GM20431 (cell line): ENCODE measurements around the gene SEPTIN1.
"Not testable (repeated sequence)": the region's sequence is repeated elsewhere in the genome, so short reads cannot be mapped to it uniquely, and the experiment has no call there.

Experiments used
- in situ Hi-C: fragments of 300-500 bp; cut with MseI, MboI; formaldehyde crosslinking; loops from one replicate; pipeline ENCODE4 v1.15.0; 2020; ENCODE audit warnings: low sequenced_read_pairs; ENCODE audit not compliant: unreplicated experiment

SEPTIN1 gene

GRCh38 chr16:30407102-30407803 lies 24.9 kb upstream of the SEPTIN1 start, which contains the start of gene ZNF771:
ZNF771 (plus strand) TSS chr16:30407606; CDS start chr16:30408054, 448 bp downstream.
- in situ Hi-C loops = no loop called here

- in situ Hi-C loops = no loop called here
Measured at GRCh38 chr16:30406795-30407101, 24.4 kb upstream of the SEPTIN1 start.

GRCh38 chr16:30401768-30402425 lies 19.5 kb upstream of the SEPTIN1 start:
- in situ Hi-C loops = no loop called here

- in situ Hi-C loops = no loop called here
Measured at GRCh38 chr16:30399435-30400186, 17.2 kb upstream of the SEPTIN1 start.

- in situ Hi-C loops = no loop called here
Measured at GRCh38 chr16:30398661-30399434, 16.5 kb upstream of the SEPTIN1 start.

- in situ Hi-C loops = no loop called here
Measured at GRCh38 chr16:30397776-30398660, 15.7 kb upstream of the SEPTIN1 start.

GRCh38 chr16:30397056-30397455 lies 14.7 kb upstream of the SEPTIN1 start:
- in situ Hi-C loops = no loop called here

GRCh38 chr16:30396627-30397026 lies 14.3 kb upstream of the SEPTIN1 start:
- in situ Hi-C loops = not testable (repeated sequence)

- in situ Hi-C loops = no loop called here
Measured at GRCh38 chr16:30395992-30396585, 13.7 kb upstream of the SEPTIN1 start.

GRCh38 chr16:30395155-30395991 lies 13.0 kb upstream of the SEPTIN1 start, which contains the start of gene ZNF48:
ZNF48 (plus strand) TSS chr16:30395420; CDS start chr16:30395795, 375 bp downstream.
- in situ Hi-C loops = no loop called here

GRCh38 chr16:30394592-30395154 lies 12.3 kb upstream of the SEPTIN1 start:
- in situ Hi-C loops = no loop called here

- in situ Hi-C loops = no loop called here
Measured at GRCh38 chr16:30383521-30383920, 1.2 kb upstream of the SEPTIN1 start.

GRCh38 chr16:30381291-30382041 lies 895 bp downstream of the SEPTIN1 start:
- in situ Hi-C loops = no loop called here

- in situ Hi-C loops = no loop called here
Measured at GRCh38 chr16:30380803-30381208, 1.6 kb downstream of the SEPTIN1 start.

- in situ Hi-C loops = no loop called here
Measured at GRCh38 chr16:30380072-30380802, 2.1 kb downstream of the SEPTIN1 start.

GRCh38 chr16:30379158-30379783 lies 3.1 kb downstream of the SEPTIN1 start:
- in situ Hi-C loops = no loop called here
